Retinal pigment epithelial cell (primary cell): ENCODE data around the gene LBHD2.

Experiments used
- DNase-seq: peaks from one replicate; pipeline ENCODE4 v3.0.0-alpha.2; 2010; ENCODE audit warnings: low read depth
- H3K4me3 ChIP-seq: 2 replicates; pipeline ENCODE4 v1.5.1; 2011; ENCODE audit warnings: mild to moderate bottlenecking, low read length, control low read depth, moderate library complexity
- TF ChIP-seq, protein P1 (sequence below): conservative IDR thresholded peaks from 2 replicates; pipeline ENCODE4 v1.5.1; 2011; ENCODE audit warnings: low read depth, low read length, control low read depth, inconsistent platforms

Gene LBHD2

DNA sequence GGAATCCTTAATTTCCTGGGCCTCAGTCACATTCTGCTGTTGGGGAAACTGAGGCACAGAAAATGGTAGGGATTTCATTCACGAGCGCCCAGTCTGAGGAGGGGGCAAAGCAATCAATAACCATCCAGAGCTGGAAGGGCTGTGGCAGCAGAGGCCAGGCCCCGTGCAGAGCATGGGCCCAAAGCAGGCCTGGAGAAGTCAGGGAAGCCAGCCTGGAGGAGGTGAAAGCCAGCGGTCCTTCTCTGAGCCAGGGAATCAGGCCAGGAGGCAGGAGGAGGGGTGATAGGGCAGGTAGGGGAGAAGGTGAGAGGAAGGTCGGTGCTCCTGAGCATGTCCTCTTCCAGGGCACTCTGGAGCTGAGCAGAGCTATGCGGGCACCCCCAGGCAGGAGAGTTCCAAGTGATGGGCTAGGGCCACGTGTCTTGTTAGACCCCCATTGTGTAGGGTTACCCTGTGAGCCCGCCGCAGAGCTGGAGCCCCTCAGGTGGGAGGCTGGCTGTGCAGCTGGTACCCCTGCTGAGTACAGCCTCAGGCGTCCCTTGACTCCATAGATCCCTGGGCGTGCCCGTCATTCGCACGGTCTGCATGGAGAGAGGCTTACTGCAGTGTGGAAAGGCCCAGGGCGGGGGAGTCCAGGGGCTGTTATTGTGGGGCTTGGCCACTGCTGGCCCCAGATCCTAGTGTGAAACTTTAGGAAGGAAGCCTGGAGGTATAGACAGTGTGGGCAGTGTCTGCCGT is 44.0 kb downstream of the LBHD2 start:
- DNase-seq: no peak
- TF ChIP-seq, protein P1, sequence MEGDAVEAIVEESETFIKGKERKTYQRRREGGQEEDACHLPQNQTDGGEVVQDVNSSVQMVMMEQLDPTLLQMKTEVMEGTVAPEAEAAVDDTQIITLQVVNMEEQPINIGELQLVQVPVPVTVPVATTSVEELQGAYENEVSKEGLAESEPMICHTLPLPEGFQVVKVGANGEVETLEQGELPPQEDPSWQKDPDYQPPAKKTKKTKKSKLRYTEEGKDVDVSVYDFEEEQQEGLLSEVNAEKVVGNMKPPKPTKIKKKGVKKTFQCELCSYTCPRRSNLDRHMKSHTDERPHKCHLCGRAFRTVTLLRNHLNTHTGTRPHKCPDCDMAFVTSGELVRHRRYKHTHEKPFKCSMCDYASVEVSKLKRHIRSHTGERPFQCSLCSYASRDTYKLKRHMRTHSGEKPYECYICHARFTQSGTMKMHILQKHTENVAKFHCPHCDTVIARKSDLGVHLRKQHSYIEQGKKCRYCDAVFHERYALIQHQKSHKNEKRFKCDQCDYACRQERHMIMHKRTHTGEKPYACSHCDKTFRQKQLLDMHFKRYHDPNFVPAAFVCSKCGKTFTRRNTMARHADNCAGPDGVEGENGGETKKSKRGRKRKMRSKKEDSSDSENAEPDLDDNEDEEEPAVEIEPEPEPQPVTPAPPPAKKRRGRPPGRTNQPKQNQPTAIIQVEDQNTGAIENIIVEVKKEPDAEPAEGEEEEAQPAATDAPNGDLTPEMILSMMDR: no peak
- no peak overlapping the region for H3K4me3 ChIP-seq

DNA sequence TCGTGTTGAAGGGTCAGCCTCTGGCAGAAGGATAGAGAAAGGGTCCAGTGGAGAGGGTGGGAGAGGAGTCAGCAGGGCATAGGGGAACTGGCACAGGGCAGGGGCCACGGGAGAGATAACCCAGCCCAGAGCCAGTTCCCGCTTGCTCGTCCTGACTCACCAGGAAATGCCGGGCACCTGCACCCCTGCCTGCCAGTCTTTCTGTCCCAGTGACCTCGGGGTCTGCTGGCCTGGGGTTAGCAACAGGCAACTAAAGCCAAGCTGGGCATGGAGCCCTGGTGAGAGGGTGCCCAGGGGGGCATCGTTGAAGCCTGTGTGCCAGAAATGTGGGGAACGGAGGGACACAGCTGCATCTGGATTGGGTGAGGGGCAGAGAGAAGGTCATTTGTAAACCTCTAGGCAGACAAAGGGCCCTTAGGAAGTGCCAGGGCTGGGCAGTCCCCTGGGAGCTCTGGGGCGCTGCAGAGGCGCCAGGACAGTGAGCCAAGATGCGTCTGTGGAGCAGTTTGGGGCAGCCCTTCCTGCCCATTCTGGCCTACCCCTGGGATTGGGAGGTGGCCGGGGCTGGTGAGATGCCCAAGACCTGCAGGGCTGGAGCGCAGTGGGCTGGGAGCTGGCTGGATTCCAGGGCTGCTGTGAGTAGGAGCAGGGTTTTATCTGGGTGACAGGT is 44.8 kb downstream of the LBHD2 start:
- no peak for DNase-seq
- H3K4me3 ChIP-seq: no peak overlapping the region
- TF ChIP-seq, protein P1: no peak

- TF ChIP-seq, protein P1: no peak
- DNase-seq: no peak
- no peak overlapping the region for H3K4me3 ChIP-seq
Measured at GRCh38 chr14:103129301-103130016, 45.4 kb downstream of the LBHD2 start.

DNA sequence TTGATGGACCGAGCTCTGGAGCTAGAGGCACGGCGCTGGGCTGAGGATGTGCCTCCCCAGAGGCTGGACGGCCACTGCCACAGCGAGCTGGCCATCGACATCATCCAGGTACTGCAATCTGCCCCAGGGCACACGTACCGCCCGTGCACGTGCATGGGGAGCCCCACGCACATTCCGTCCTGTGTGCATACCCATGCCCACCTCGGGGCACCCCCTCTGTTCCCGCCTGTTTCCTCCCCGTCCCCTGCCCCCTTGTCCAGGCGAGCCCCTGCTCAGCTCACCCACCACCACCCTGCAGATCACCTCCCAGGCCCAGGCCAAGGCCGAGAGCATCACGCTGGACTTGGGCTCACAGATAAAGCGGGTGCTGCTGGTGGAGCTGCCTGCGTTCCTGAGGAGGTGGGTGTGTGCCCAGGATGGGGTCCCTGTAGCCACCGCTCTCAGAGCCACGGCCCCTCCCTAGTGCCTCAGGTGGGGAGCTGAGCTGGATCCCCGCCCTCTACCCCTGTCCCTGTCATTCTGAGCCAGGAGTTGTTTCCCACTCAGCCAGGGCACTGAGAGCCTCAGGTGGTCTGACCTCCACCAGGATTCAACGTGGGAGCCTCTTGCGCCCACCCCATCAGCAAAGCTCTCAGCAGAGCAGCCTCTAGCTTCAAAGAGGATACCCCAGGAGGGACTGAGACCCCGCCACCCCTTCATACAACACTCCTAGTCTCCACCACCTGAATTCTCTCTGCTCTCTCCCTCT is 46.2 kb downstream of the LBHD2 start:
- TF ChIP-seq, protein P1: no peak
- H3K4me3 ChIP-seq: no peak overlapping the region
- no peak for DNase-seq

GRCh38 chr14:103130965-103131364 is 47.0 kb downstream of the LBHD2 start:
- DNase-seq: no peak
- TF ChIP-seq, protein P1: no peak
- no peak overlapping the region for H3K4me3 ChIP-seq

GRCh38 chr14:103131580-103131979 is 47.6 kb downstream of the LBHD2 start:
- no peak overlapping the region for H3K4me3 ChIP-seq
- TF ChIP-seq, protein P1: no peak
- DNase-seq: no peak
